ENCODE results near the gene BUD31.
"Not testable (repeated sequence)": the region's sequence is repeated elsewhere in the genome, so short reads cannot be mapped to it uniquely, and the experiment has no call there.

The BUD31 gene

GRCh38 chr7:99409806-99410205, 1.0 kb downstream of the BUD31 start:
- Histone ChIP-seq H3K4ac (ENCODE audit: low read depth, low read length) (peak overlapping the region; percentile 89), H3K9me3 (ENCODE audit: insufficient read depth, low read depth, low read length) (no peaks in the 10 kb centered on the region), H3K79me2 (ENCODE audit: control insufficient read depth, insufficient read depth, low read length, poor library complexity) (peaks cover 19% of the 10 kb centered on the region), H3K23ac (ENCODE audit: low read length) (no peak overlapping the region), H3K14ac (ENCODE audit: low read length) (no peak overlapping the region), H3K4me2 (ENCODE audit: low read length) (peak overlapping the region; percentile 79), H3K9ac (ENCODE audit: low read length) (no peak overlapping the region), H4K91ac (ENCODE audit: low read depth, low read length) (no peak overlapping the region), H2BK12ac (ENCODE audit: low read length) (no peak overlapping the region), H3K27me3 (ENCODE audit: insufficient read depth, low read length) (peaks cover 2% of the 10 kb centered on the region), H4K12ac (ENCODE audit: low read depth, low read length) (no peak overlapping the region), H3K27ac (ENCODE audit: low read depth, low read length) (no peak overlapping the region), H3K18ac (ENCODE audit: low read length) (no peak overlapping the region), H3K4me3 (ENCODE audit: low read depth, low read length) (no peak overlapping the region), H3K36me3 (ENCODE audit: control insufficient read depth in 1 of 2, insufficient read depth in 2 of 2, low read length in 2 of 2) (peaks cover 26 to 37% of the 10 kb centered on the region in 2 experiments), H3K4me1 (ENCODE audit: control insufficient read depth in 1 of 2, insufficient read depth in 2 of 2, low read length in 2 of 2) (peaks cover 2 to 7% of the 10 kb centered on the region in 2 experiments), H2AK5ac (ENCODE audit: low read length) (no peak overlapping the region), H2BK120ac (ENCODE audit: insufficient read depth, low read length, poor library complexity) (no peak overlapping the region), H4K8ac (ENCODE audit: low read depth, low read length) (no peak overlapping the region), H3K79me1 (ENCODE audit: low read length) (peaks cover 14% of the 10 kb centered on the region), H2AFZ (ENCODE audit: insufficient read depth, low read length, poor library complexity) (no peak overlapping the region), H2BK5ac (ENCODE audit: low read depth, low read length, poor library complexity) (no peak overlapping the region)
- WGBS (ENCODE audit: extremely low coverage, insufficient coverage, insufficient read length), result no CpG with 5 or more reads among the region's 3 CpGs
- no peak for DNase-seq

- H2BK120ac ChIP-seq (ENCODE audit: insufficient read depth, low read length, poor library complexity), result no peak overlapping the region
- H2BK12ac ChIP-seq (ENCODE audit: low read length), result no peak overlapping the region
- WGBS (ENCODE audit: extremely low coverage, insufficient coverage, insufficient read length), result no CpG with 5 or more reads among the region's 2 CpGs
- no peak overlapping the region for H3K4me3 ChIP-seq (ENCODE audit: low read depth, low read length)
- peaks cover 32 to 40% of the 10 kb centered on the region in 2 experiments for H3K36me3 ChIP-seq (ENCODE audit: control insufficient read depth in 1 of 2, insufficient read depth in 2 of 2, low read length in 2 of 2)
- no peak overlapping the region for H3K27ac ChIP-seq (ENCODE audit: low read depth, low read length)
- H3K14ac ChIP-seq (ENCODE audit: low read length), result no peak overlapping the region
- H4K91ac ChIP-seq (ENCODE audit: low read depth, low read length), result no peak overlapping the region
- no peak overlapping the region for H3K23ac ChIP-seq (ENCODE audit: low read length)
- H3K79me1 ChIP-seq (ENCODE audit: low read length), result peaks cover 14% of the 10 kb centered on the region
- no peak overlapping the region for H4K12ac ChIP-seq (ENCODE audit: low read depth, low read length)
- H2AFZ ChIP-seq (ENCODE audit: insufficient read depth, low read length, poor library complexity), result no peak overlapping the region
- DNase-seq, result no peak
- no peak overlapping the region for H3K4me2 ChIP-seq (ENCODE audit: low read length)
- H2AK5ac ChIP-seq (ENCODE audit: low read length), result no peak overlapping the region
- H3K18ac ChIP-seq (ENCODE audit: low read length), result no peak overlapping the region
- H4K8ac ChIP-seq (ENCODE audit: low read depth, low read length), result no peak overlapping the region
- no peak overlapping the region for H3K9ac ChIP-seq (ENCODE audit: low read length)
- H3K27me3 ChIP-seq (ENCODE audit: insufficient read depth, low read length), result peaks cover 2% of the 10 kb centered on the region
- peaks cover 19% of the 10 kb centered on the region for H3K79me2 ChIP-seq (ENCODE audit: control insufficient read depth, insufficient read depth, low read length, poor library complexity)
- H3K9me3 ChIP-seq (ENCODE audit: insufficient read depth, low read depth, low read length), result peaks cover 1% of the 10 kb centered on the region
- peak overlapping the region; percentile 89 for H3K4ac ChIP-seq (ENCODE audit: low read depth, low read length)
- peaks cover 2 to 7% of the 10 kb centered on the region in 2 experiments for H3K4me1 ChIP-seq (ENCODE audit: control insufficient read depth in 1 of 2, insufficient read depth in 2 of 2, low read length in 2 of 2)
- H2BK5ac ChIP-seq (ENCODE audit: low read depth, low read length, poor library complexity), result no peak overlapping the region
Observed at GRCh38 chr7:99410635-99411034, 1.9 kb downstream of the BUD31 start.

GRCh38 chr7:99415513-99416127, 6.9 kb downstream of the BUD31 start:
- H3K4ac ChIP-seq (ENCODE audit: low read depth, low read length); H4K91ac ChIP-seq (ENCODE audit: low read depth, low read length); H2BK12ac ChIP-seq (ENCODE audit: low read length); H3K79me1 ChIP-seq (ENCODE audit: low read length); H4K12ac ChIP-seq (ENCODE audit: low read depth, low read length); H2BK5ac ChIP-seq (ENCODE audit: low read depth, low read length, poor library complexity); H4K8ac ChIP-seq (ENCODE audit: low read depth, low read length); H3K23ac ChIP-seq (ENCODE audit: low read length); H3K27ac ChIP-seq (ENCODE audit: low read depth, low read length); H3K4me1 ChIP-seq (ENCODE audit: control insufficient read depth in 1 of 2, insufficient read depth in 2 of 2, low read length in 2 of 2); H3K79me2 ChIP-seq (ENCODE audit: control insufficient read depth, insufficient read depth, low read length, poor library complexity); H3K4me2 ChIP-seq (ENCODE audit: low read length); H2AFZ ChIP-seq (ENCODE audit: insufficient read depth, low read length, poor library complexity); H2BK120ac ChIP-seq (ENCODE audit: insufficient read depth, low read length, poor library complexity); H3K18ac ChIP-seq (ENCODE audit: low read length); H3K27me3 ChIP-seq (ENCODE audit: insufficient read depth, low read length); H2AK5ac ChIP-seq (ENCODE audit: low read length); H3K9ac ChIP-seq (ENCODE audit: low read length); H3K9me3 ChIP-seq (ENCODE audit: insufficient read depth, low read depth, low read length); H3K4me3 ChIP-seq (ENCODE audit: low read depth, low read length); H3K14ac ChIP-seq (ENCODE audit: low read length): not testable (repeated sequence)
- peak; percentile 70 to 78 for DNase-seq
- no CpG with 5 or more reads among the region's 17 CpGs for WGBS (ENCODE audit: extremely low coverage, insufficient coverage, insufficient read length)
- peaks cover 72 to 79% of the 10 kb centered on the region in 2 experiments for H3K36me3 ChIP-seq (ENCODE audit: control insufficient read depth in 1 of 2, insufficient read depth in 2 of 2, low read length in 2 of 2)

- no CpG with 5 or more reads among the region's 9 CpGs for WGBS (ENCODE audit: extremely low coverage, insufficient coverage, insufficient read length)
- Histone ChIP-seq H3K27me3 (ENCODE audit: insufficient read depth, low read length) (no peaks in the 10 kb centered on the region), H2BK120ac (ENCODE audit: insufficient read depth, low read length, poor library complexity) (no peak overlapping the region), H3K27ac (ENCODE audit: low read depth, low read length) (no peak overlapping the region), H3K4me2 (ENCODE audit: low read length) (no peak overlapping the region), H3K23ac (ENCODE audit: low read length) (no peak overlapping the region), H3K36me3 (ENCODE audit: control insufficient read depth in 1 of 2, insufficient read depth in 2 of 2, low read length in 2 of 2) (peaks cover 73 to 77% of the 10 kb centered on the region in 2 experiments), H2BK5ac (ENCODE audit: low read depth, low read length, poor library complexity) (no peak overlapping the region), H3K9me3 (ENCODE audit: insufficient read depth, low read depth, low read length) (peaks cover 1% of the 10 kb centered on the region), H3K4ac (ENCODE audit: low read depth, low read length) (no peak overlapping the region), H2AK5ac (ENCODE audit: low read length) (no peak overlapping the region), H2AFZ (ENCODE audit: insufficient read depth, low read length, poor library complexity) (no peak overlapping the region), H3K79me1 (ENCODE audit: low read length) (no peaks in the 10 kb centered on the region), H4K12ac (ENCODE audit: low read depth, low read length) (peak overlapping the region; percentile 35), H4K8ac (ENCODE audit: low read depth, low read length) (no peak overlapping the region), H3K14ac (ENCODE audit: low read length) (no peak overlapping the region), H3K79me2 (ENCODE audit: control insufficient read depth, insufficient read depth, low read length, poor library complexity) (no peaks in the 10 kb centered on the region), H3K4me3 (ENCODE audit: low read depth, low read length) (no peak overlapping the region), H2BK12ac (ENCODE audit: low read length) (no peak overlapping the region), H4K91ac (ENCODE audit: low read depth, low read length) (no peak overlapping the region), H3K18ac (ENCODE audit: low read length) (no peak overlapping the region), H3K9ac (ENCODE audit: low read length) (no peak overlapping the region), H3K4me1 (ENCODE audit: control insufficient read depth in 1 of 2, insufficient read depth in 2 of 2, low read length in 2 of 2) (no peaks in the 10 kb centered on the region)
- DNase-seq, result no peak
Observed at GRCh38 chr7:99418260-99418659, 9.5 kb downstream of the BUD31 start.
